Epithelial cell of umbilical artery (primary cell): ENCODE measurements around the gene TAS2R43. TPM values are rescaled to one million over a fixed set of nuclear protein-coding genes. Genes with fewer than 3 reads are reported as not detected.

Experiments
- total RNA-seq: library from RNA; depleted of rRNA; stranded (reverse); fragments of >200 nt; gene quantifications from 2 replicates; pipeline ENCODE4 v1.2.3, GENCODE V29; 2014

TAS2R43 gene, protein sequence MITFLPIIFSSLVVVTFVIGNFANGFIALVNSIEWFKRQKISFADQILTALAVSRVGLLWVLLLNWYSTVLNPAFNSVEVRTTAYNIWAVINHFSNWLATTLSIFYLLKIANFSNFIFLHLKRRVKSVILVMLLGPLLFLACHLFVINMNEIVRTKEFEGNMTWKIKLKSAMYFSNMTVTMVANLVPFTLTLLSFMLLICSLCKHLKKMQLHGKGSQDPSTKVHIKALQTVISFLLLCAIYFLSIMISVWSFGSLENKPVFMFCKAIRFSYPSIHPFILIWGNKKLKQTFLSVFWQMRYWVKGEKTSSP
- under 0.01 and 1.7 TPM in 2 replicates for total RNA-seq

GRCh38 chr12:11092128-11092527 lies at the start of gene TAS2R43:
TSS of gene TAS2R43 (minus strand) at chr12:11092313. CDS start at chr12:11092229, 84 bp downstream.

DNA sequence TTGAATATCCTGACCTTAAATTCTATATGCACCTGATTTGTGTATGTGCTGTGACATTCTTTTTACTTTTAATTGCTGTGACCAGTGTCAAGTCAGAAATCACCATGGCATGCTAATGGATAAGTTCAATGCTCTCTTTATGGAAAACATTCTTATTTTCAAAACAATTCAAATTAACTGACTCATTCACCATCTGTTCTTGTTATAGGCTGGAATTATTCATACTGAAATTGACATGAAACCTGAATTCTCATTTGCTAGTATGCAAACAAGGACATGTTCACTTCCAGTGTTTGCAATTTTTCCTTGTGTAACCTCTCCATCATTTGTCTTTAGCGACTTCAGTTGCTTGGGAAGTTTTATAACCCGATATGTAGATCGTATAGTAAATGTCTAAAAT lies 42.2 kb upstream of the TAS2R43 start, which contains the start of gene TAS2R30:
Gene TAS2R30, minus strand, starts transcription at position 340 of the 400 bp plus-strand sequence. CDS start 400 bp downstream, outside the sequence.

DNA sequence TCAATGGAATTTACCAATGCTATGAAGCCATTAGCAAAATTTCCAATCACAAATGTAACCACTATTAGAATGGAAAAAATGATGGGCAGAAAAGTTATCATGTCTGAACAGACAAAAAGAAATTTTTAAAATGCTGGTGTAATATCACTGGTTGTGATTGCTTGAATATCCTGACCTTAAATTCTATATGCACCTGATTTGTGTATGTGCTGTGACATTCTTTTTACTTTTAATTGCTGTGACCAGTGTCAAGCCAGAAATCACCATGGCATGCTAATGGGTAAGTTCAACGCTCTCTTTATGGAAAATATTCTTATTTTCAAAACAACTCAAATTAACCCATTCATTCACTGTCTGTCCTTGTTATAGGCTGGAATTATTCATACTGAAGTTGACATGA lies 29.9 kb downstream of the TAS2R43 start, which contains the start of gene TAS2R46:
Gene TAS2R46, minus strand, starts transcription at position 101 of the 400 bp plus-strand sequence. Its CDS starts 0 bp downstream, at position 101.

Other genes starting within 250 kb of the TAS2R43 start
- gene PRR4, start 242.8 kb downstream of the TAS2R43 start, total RNA-seq: 0.61 TPM in 1 of 2 replicates, not detected in the other
- 9.1 and 12.6 TPM in 2 replicates for gene PRH1, start 208.1 kb downstream of the TAS2R43 start, total RNA-seq
- 0.32 and 1.8 TPM in 2 replicates for gene TAS2R13, start 182.8 kb downstream of the TAS2R43 start, total RNA-seq
- not detected in 2 replicates for gene PRH2, start 163.1 kb downstream of the TAS2R43 start, total RNA-seq
- gene TAS2R14, start 153.1 kb downstream of the TAS2R43 start, total RNA-seq: 1.3 and 2.4 TPM in 2 replicates
- gene TAS2R50, start 105.4 kb downstream of the TAS2R43 start, total RNA-seq: 1.9 and 2.1 TPM in 2 replicates
- 1.6 and 2.4 TPM in 2 replicates for gene TAS2R20, start 94.0 kb downstream of the TAS2R43 start, total RNA-seq
- gene TAS2R19, start 69.7 kb downstream of the TAS2R43 start, total RNA-seq: 4.0 and 5.5 TPM in 2 replicates
- 5.2 and 6.8 TPM in 2 replicates for gene TAS2R31, start 60.9 kb downstream of the TAS2R43 start, total RNA-seq
- gene TAS2R46, start 30.0 kb downstream of the TAS2R43 start, total RNA-seq: 2.1 and 3.2 TPM in 2 replicates
- 3.2 and 4.9 TPM in 2 replicates for gene TAS2R30, start 42.3 kb upstream of the TAS2R43 start, total RNA-seq
- 5.0 and 5.8 TPM in 2 replicates for gene SMIM10L1, start 78.9 kb upstream of the TAS2R43 start, total RNA-seq
- not detected in 2 replicates for gene TAS2R42, start 94.6 kb upstream of the TAS2R43 start, total RNA-seq
- gene PRB3, start 177.4 kb upstream of the TAS2R43 start, total RNA-seq: not detected in 2 replicates
- not detected in 2 replicates for gene PRB4, start 218.1 kb upstream of the TAS2R43 start, total RNA-seq